ENCODE results near the gene ARL6IP4. TPM values are rescaled to one million over a fixed set of nuclear protein-coding genes. Genes with fewer than 3 reads are reported as not detected.

Gene ARL6IP4
- total and polyA plus RNA-seq, 10 of the 15 experiments (the other 5 are each of a cell fraction or from before 2014, with no cell fraction given): 2.5 to 320 (median 188) TPM

DNA sequence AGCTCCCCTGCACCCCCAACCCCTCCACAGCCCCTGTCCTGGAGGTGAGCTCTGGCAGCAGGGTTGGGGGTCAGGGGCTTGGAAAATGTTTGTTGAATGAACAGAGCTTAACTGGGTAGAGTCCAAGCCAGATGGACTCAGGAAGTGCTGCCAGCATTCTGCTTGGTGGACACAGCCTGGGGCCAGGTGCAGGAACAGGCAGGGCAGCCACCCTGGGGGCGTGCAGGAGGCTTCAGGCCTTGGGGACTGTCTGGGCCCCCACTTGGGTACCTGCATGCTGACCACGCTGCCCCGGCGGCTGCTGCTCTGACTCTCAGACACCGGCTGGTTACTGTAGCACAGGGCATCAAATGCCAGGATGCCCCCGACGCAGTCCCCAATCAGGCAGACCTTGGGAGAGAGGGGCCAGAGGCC, 15.7 kb downstream of the ARL6IP4 start:
- Histone ChIP-seq H3K4me2 (ENCODE audit: control insufficient read depth, insufficient read depth) (no peak overlapping the region), H3K9me3 (replicated peaks; ENCODE audit: control insufficient read depth, insufficient read depth, low read length) (no peaks in the 10 kb centered on the region), H3K9ac (ENCODE audit: control insufficient read depth, insufficient read depth, low read length) (no peak overlapping the region), H3K27me3 (replicated peaks in 1 of 2; ENCODE audit: control insufficient read depth in 2 of 2, insufficient read depth in 2 of 2, low read length in 1 of 2) (no peaks in the 10 kb centered on the region; a peak in 1 of 4 replicates), H3K79me2 (ENCODE audit: control insufficient read depth, insufficient read depth, low read length) (no peaks in the 10 kb centered on the region), H3K4me3 (no peak overlapping the region), H2AFZ (ENCODE audit: control insufficient read depth, low read depth, low read length) (no peak overlapping the region), H3K27ac (ENCODE audit: control insufficient read depth, insufficient read depth) (no peak overlapping the region), H3K4me1 (ENCODE audit: control insufficient read depth, insufficient read depth, low read length) (peaks cover 9% of the 10 kb centered on the region), H3K36me3 (ENCODE audit: control insufficient read depth in 2 of 2, insufficient read depth in 2 of 2, low read length in 1 of 2) (no peaks in the 10 kb centered on the region), H4K20me1 (ENCODE audit: control insufficient read depth, insufficient read depth) (no peaks in the 10 kb centered on the region)
- ATAC-seq (no peak), DNase-seq (ENCODE audit: low read depth, low spot score) (no peak), FAIRE-seq (no peak)
- RAD21 ChIA-PET (ENCODE audit: unreplicated experiment): no interaction called here
- WGBS (ENCODE audit: insufficient coverage, insufficient replicate concordance, low lambda C conversion rate, missing lambda C conversion rate): 53% methylated on average over 7 of the region's 7 CpGs
- SMC1A ChIA-PET (ENCODE audit: uncharacterized antibody, unreplicated experiment): interaction anchor here (1.0 kb wide), 1 partner anchor 10 kb away, joined by 3 read pairs; no protein-coding TSS in a partner anchor
- no peak for TF ChIP-seq SUZ12 (IDR thresholded peaks at IDR 0.05; ENCODE audit: unreplicated experiment)
- no peak for TF ChIP-seq CEBPB (IDR thresholded peaks at IDR 0.05; ENCODE audit: borderline replicate concordance in 1 of 2, low read depth in 2 of 2, low read length in 2 of 2)
- no peak for TF ChIP-seq FOXM1 (IDR thresholded peaks at IDR 0.05; ENCODE audit: low read depth, low read length)
- TF ChIP-seq, protein P1, sequence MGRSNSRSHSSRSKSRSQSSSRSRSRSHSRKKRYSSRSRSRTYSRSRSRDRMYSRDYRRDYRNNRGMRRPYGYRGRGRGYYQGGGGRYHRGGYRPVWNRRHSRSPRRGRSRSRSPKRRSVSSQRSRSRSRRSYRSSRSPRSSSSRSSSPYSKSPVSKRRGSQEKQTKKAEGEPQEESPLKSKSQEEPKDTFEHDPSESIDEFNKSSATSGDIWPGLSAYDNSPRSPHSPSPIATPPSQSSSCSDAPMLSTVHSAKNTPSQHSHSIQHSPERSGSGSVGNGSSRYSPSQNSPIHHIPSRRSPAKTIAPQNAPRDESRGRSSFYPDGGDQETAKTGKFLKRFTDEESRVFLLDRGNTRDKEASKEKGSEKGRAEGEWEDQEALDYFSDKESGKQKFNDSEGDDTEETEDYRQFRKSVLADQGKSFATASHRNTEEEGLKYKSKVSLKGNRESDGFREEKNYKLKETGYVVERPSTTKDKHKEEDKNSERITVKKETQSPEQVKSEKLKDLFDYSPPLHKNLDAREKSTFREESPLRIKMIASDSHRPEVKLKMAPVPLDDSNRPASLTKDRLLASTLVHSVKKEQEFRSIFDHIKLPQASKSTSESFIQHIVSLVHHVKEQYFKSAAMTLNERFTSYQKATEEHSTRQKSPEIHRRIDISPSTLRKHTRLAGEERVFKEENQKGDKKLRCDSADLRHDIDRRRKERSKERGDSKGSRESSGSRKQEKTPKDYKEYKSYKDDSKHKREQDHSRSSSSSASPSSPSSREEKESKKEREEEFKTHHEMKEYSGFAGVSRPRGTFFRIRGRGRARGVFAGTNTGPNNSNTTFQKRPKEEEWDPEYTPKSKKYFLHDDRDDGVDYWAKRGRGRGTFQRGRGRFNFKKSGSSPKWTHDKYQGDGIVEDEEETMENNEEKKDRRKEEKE (IDR thresholded peaks at IDR 0.05): no peak
- TF ChIP-seq MEF2B (IDR thresholded peaks at IDR 0.05; ENCODE audit: partially characterized antibody, poor library complexity, severe bottlenecking): no peak
- TF ChIP-seq EP300 (IDR thresholded peaks at IDR 0.05; ENCODE audit: borderline replicate concordance in 1 of 2, control insufficient read depth in 1 of 2, low read depth in 2 of 2, low read length in 2 of 2): no peak
- TF ChIP-seq STAT3 (IDR thresholded peaks at IDR 0.05; ENCODE audit: low read depth, low read length): no peak
- TF ChIP-seq MYC (IDR thresholded peaks at IDR 0.05; ENCODE audit: insufficient read depth, insufficient read length, insufficient replicate concordance, low read length, severe bottlenecking): no peak
- TF ChIP-seq, protein P2, sequence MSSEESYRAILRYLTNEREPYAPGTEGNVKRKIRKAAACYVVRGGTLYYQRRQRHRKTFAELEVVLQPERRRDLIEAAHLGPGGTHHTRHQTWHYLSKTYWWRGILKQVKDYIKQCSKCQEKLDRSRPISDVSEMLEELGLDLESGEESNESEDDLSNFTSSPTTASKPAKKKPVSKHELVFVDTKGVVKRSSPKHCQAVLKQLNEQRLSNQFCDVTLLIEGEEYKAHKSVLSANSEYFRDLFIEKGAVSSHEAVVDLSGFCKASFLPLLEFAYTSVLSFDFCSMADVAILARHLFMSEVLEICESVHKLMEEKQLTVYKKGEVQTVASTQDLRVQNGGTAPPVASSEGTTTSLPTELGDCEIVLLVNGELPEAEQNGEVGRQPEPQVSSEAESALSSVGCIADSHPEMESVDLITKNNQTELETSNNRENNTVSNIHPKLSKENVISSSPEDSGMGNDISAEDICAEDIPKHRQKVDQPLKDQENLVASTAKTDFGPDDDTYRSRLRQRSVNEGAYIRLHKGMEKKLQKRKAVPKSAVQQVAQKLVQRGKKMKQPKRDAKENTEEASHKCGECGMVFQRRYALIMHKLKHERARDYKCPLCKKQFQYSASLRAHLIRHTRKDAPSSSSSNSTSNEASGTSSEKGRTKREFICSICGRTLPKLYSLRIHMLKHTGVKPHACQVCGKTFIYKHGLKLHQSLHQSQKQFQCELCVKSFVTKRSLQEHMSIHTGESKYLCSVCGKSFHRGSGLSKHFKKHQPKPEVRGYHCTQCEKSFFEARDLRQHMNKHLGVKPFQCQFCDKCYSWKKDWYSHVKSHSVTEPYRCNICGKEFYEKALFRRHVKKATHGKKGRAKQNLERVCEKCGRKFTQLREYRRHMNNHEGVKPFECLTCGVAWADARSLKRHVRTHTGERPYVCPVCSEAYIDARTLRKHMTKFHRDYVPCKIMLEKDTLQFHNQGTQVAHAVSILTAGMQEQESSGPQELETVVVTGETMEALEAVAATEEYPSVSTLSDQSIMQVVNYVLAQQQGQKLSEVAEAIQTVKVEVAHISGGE (CRISPR knock-in tag; IDR thresholded peaks at IDR 0.05): no peak
- no peak for TF ChIP-seq BRCA1 (IDR thresholded peaks at IDR 0.05; ENCODE audit: low read depth, low read length)
- TF ChIP-seq LARP7 (IDR thresholded peaks at IDR 0.05): no peak
- no peak for TF ChIP-seq SIN3A (IDR thresholded peaks at IDR 0.05; ENCODE audit: low read depth, low read length)
- no peak for TF ChIP-seq ATF7 (IDR thresholded peaks at IDR 0.05; ENCODE audit: low read depth)
- TF ChIP-seq, protein P3, sequence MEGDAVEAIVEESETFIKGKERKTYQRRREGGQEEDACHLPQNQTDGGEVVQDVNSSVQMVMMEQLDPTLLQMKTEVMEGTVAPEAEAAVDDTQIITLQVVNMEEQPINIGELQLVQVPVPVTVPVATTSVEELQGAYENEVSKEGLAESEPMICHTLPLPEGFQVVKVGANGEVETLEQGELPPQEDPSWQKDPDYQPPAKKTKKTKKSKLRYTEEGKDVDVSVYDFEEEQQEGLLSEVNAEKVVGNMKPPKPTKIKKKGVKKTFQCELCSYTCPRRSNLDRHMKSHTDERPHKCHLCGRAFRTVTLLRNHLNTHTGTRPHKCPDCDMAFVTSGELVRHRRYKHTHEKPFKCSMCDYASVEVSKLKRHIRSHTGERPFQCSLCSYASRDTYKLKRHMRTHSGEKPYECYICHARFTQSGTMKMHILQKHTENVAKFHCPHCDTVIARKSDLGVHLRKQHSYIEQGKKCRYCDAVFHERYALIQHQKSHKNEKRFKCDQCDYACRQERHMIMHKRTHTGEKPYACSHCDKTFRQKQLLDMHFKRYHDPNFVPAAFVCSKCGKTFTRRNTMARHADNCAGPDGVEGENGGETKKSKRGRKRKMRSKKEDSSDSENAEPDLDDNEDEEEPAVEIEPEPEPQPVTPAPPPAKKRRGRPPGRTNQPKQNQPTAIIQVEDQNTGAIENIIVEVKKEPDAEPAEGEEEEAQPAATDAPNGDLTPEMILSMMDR (IDR thresholded peaks at IDR 0.05 in 2 of 3, conservative IDR thresholded peaks at IDR 0.05 in 1 of 3; ENCODE audit: control insufficient read depth in 2 of 3, extremely low read depth in 1 of 3, insufficient read depth in 1 of 3, low read depth in 3 of 3, low read length in 3 of 3): no peak
- no peak for TF ChIP-seq SUPT20H (IDR thresholded peaks at IDR 0.05; ENCODE audit: borderline replicate concordance, control insufficient read depth, low read depth, low read length)
- intact Hi-C loops (cut with micrococcal nuclease; ENCODE audit: unreplicated experiment): no loop called here
- CTCF ChIA-PET: no interaction called here
- in situ Hi-C loops (cut with MboI): no loop called here
- no TSS peak for BruUV-seq (replicated peaks)
- POLR2A ChIA-PET: no interaction called here

All from GM12878 (cell line).